IMR-90 (cell line): ENCODE measurements around the gene RASGRP2. TPM values are rescaled to one million over a fixed set of nuclear protein-coding genes. Genes with fewer than 3 reads are reported as not detected.

Source experiments
- ATAC-seq: fragments of 200-7000 bp; cut with Tn5 transposase; 2 replicates; pipeline ENCODE4 v1.9.1; 2020; ENCODE audit warnings: low read depth, mild to moderate bottlenecking, moderate library complexity
- BruUV-seq: library from RNA; stranded (reverse); fragments of 400-500 nt; replicated peaks from 2 replicates; lab custom pipeline; 2021; lab: Mats Ljungman, UMichigan
- CTCF ChIA-PET: fragments of 300-600 bp; formaldehyde crosslinking; extraction: SDS; loops from one replicate; lab custom pipeline; 2021; ENCODE audit warnings: antibody characterized with exemption; lab: Yijun Ruan, JAX
- POLR2A ChIA-PET: fragments of 300-600 bp; sonication (Branson Sonifier 250); formaldehyde crosslinking; loops from one replicate; lab custom pipeline; 2022; ENCODE audit warnings: antibody characterized with exemption; ENCODE audit not compliant: unreplicated experiment; lab: Charles Lee
- DNase-seq: peaks from one replicate; pipeline ENCODE4 v3.0.0; 2013
- H2AFZ ChIP-seq: replicated peaks from 2 replicates; pipeline ENCODE3; 2013; ENCODE audit warnings: low read length, mild to moderate bottlenecking; ENCODE audit not compliant: poor library complexity
- H2AK5ac ChIP-seq: 2 replicates; pipeline ENCODE4 v1.6.1; 2013; ENCODE audit warnings: low read depth, low read length, inconsistent platforms
- H2AK9ac ChIP-seq: replicated peaks from 2 replicates; pipeline ENCODE3; 2013; ENCODE audit warnings: mild to moderate bottlenecking, low read depth, low read length, moderate library complexity; ENCODE audit not compliant: poor library complexity
- H2BK120ac ChIP-seq: 2 replicates; pipeline ENCODE4 v1.6.1; 2013; ENCODE audit warnings: low read depth, low read length, inconsistent platforms
- H2BK15ac ChIP-seq: 3 replicates; pipeline ENCODE4 v1.6.1; 2013; ENCODE audit warnings: low read depth, low read length, inconsistent platforms
- H2BK20ac ChIP-seq: 2 replicates; pipeline ENCODE4 v1.6.1; 2013; ENCODE audit warnings: low read depth, mild to moderate bottlenecking, inconsistent platforms, low read length, moderate library complexity
- H2BK5ac ChIP-seq: 2 replicates; pipeline ENCODE4 v1.6.1; 2013; ENCODE audit warnings: mild to moderate bottlenecking, low read depth, low read length, inconsistent platforms; ENCODE audit not compliant: poor library complexity, severe bottlenecking
- H3K14ac ChIP-seq: replicated peaks from 2 replicates; pipeline ENCODE4 v1.6.1; 2013; ENCODE audit warnings: low read depth, low read length, inconsistent platforms
- H3K18ac ChIP-seq: 2 replicates; pipeline ENCODE4 v1.6.1; 2013; ENCODE audit warnings: low read depth, low read length, control low read depth
- H3K23ac ChIP-seq: 2 replicates; pipeline ENCODE4 v1.6.1; 2013; ENCODE audit warnings: low read depth, low read length, inconsistent platforms
- H3K27ac ChIP-seq: 2 replicates; pipeline ENCODE4 v1.5.1; 2013; ENCODE audit warnings: mild to moderate bottlenecking, control low read depth, low read length; ENCODE audit not compliant: insufficient read depth
- H3K27me3 ChIP-seq: 2 replicates; pipeline ENCODE4 v1.6.1; 2013; ENCODE audit warnings: low read length; ENCODE audit not compliant: control insufficient read depth, insufficient read depth
- H3K36me3 ChIP-seq: 2 replicates; pipeline ENCODE4 v1.6.1; 2013; ENCODE audit warnings: low read length, mixed read lengths; ENCODE audit not compliant: control insufficient read depth, insufficient read depth
- H3K4ac ChIP-seq: 2 replicates; pipeline ENCODE4 v1.6.1; 2013; ENCODE audit warnings: low read depth, low read length, inconsistent platforms
- H3K4me1 ChIP-seq: 2 replicates; pipeline ENCODE4 v1.6.1; 2013; ENCODE audit warnings: low read length, mixed read lengths; ENCODE audit not compliant: control insufficient read depth, insufficient read depth
- H3K4me2 ChIP-seq: 2 replicates; pipeline ENCODE4 v1.6.1; 2013; ENCODE audit warnings: low read depth, mild to moderate bottlenecking, control low read depth, low read length, moderate library complexity
- H3K4me3 ChIP-seq: 2 replicates; pipeline ENCODE4 v1.5.1; 2013; ENCODE audit warnings: low read depth, mild to moderate bottlenecking, control low read depth, low read length, moderate library complexity; ENCODE audit not compliant: insufficient read depth
- H3K56ac ChIP-seq: 2 replicates; pipeline ENCODE4 v1.6.1; 2013; ENCODE audit warnings: low read length, inconsistent platforms; ENCODE audit not compliant: insufficient read depth; ENCODE audit errors: extremely low read depth
- H3K79me1 ChIP-seq, 2 experiments: 2 replicates each; pipeline ENCODE4 v1.6.1; 2013; ENCODE audit warnings: low read length in 2 of 2, inconsistent platforms in 1 of 2, low read depth in 1 of 2
- H3K9ac ChIP-seq: 2 replicates; pipeline ENCODE4 v1.6.1; 2013; ENCODE audit warnings: low read depth, low read length, control low read depth
- H3K9me1 ChIP-seq: 2 replicates; pipeline ENCODE4 v1.6.1; 2013; ENCODE audit warnings: low read length, inconsistent platforms; ENCODE audit not compliant: insufficient read depth
- H3K9me3 ChIP-seq: 2 replicates; pipeline ENCODE4 v1.6.1; 2013; ENCODE audit warnings: low read length; ENCODE audit not compliant: control insufficient read depth, insufficient read depth
- H4K20me1 ChIP-seq: 2 replicates; pipeline ENCODE4 v1.6.1; 2013; ENCODE audit warnings: low read length, inconsistent platforms; ENCODE audit not compliant: insufficient read depth
- H4K5ac ChIP-seq: 2 replicates; pipeline ENCODE4 v1.6.1; 2013; ENCODE audit warnings: mild to moderate bottlenecking, low read depth, low read length, control low read depth
- H4K8ac ChIP-seq, 2 experiments: 2 replicates each; pipeline ENCODE4 v1.6.1; 2013; ENCODE audit warnings: low read depth in 2 of 2, low read length in 2 of 2, control low read depth in 1 of 2, inconsistent platforms in 1 of 2
- H4K91ac ChIP-seq: 2 replicates; pipeline ENCODE4 v1.6.1; 2013; ENCODE audit warnings: low read depth, low read length, inconsistent platforms; ENCODE audit not compliant: insufficient read depth
- CEBPB ChIP-seq: IDR thresholded peaks from 2 replicates; pipeline ENCODE4 v1.6.1; 2012; ENCODE audit warnings: low read depth, low read length, improper control_type of control experiment
- CHD1 ChIP-seq: IDR thresholded peaks from 2 replicates; pipeline ENCODE4 v1.6.1; 2012; ENCODE audit warnings: low read depth, low read length, improper control_type of control experiment
- MXI1 ChIP-seq: IDR thresholded peaks from 2 replicates; pipeline ENCODE4 v1.6.1; 2012; ENCODE audit warnings: low read depth, mild to moderate bottlenecking, low read length, moderate library complexity, borderline replicate concordance
- RAD21 ChIP-seq: IDR thresholded peaks from 2 replicates; pipeline ENCODE4 v1.6.1; 2012; ENCODE audit warnings: low read length, improper control_type of control experiment
- RCOR1 ChIP-seq: IDR thresholded peaks from 2 replicates; pipeline ENCODE4 v1.6.1; 2012; ENCODE audit warnings: mild to moderate bottlenecking, low read length, improper control_type of control experiment; ENCODE audit not compliant: insufficient replicate concordance
- USF2 ChIP-seq: fragments of 150-350 bp; IDR thresholded peaks from 2 replicates; pipeline ENCODE4 v1.6.1; 2017; ENCODE audit warnings: mild to moderate bottlenecking, antibody characterized with exemption, low read length, low read depth
- WGBS, 2 experiments: methylation state at CpG; one replicate each; pipeline versions ENCODE4 v1.1.5 to v1.1.7; 2013; ENCODE audit warnings: missing lambda C conversion rate in 2 of 2; ENCODE audit not compliant: insufficient read length in 1 of 2; ENCODE audit errors: extremely low coverage in 2 of 2; 5-methylcytosine and 5-hydroxymethylcytosine counted together
- dilution Hi-C: fragments of 300-500 bp; cut with HindIII; formaldehyde crosslinking; loops from one replicate; pipeline ENCODE4 v1.14.3; 2018; ENCODE audit warnings: low sequenced_read_pairs; ENCODE audit not compliant: unreplicated experiment
- in situ Hi-C: fragments of 300-500 bp; cut with MboI; formaldehyde crosslinking; loops from 3 replicates; pipeline ENCODE4 v1.14.3; 2019; ENCODE audit warnings: low sequenced_read_pairs, inconsistent platforms, mixed read lengths
- intact Hi-C: fragments of 100-400 bp; cut with micrococcal nuclease; formaldehyde crosslinking; loops from 2 replicates; pipeline ENCODE4 v1.10.0; 2022
- polyA plus RNA-seq, 3 experiments: library from polyadenylated mRNA; depleted of rRNA; stranded (reverse); fragments of >200 nt; gene quantifications; 2 replicates each; pipeline ENCODE4 v1.2.3, GENCODE V29; 2012; ENCODE audit warnings: low replicate concordance in 1 of 3
- total RNA-seq: library from RNA; depleted of rRNA; stranded (reverse); fragments of >200 nt; gene quantifications from 2 replicates; pipeline ENCODE4 v1.2.3, GENCODE V29; 2012

The RASGRP2 gene
- total and polyA plus RNA-seq, 2 of the 4 experiments (the other 2 are of a cell fraction), result 1.2 TPM; not detected in 1

GRCh38 chr11:64742087-64742888, 1.7 kb downstream of the RASGRP2 start:
- H2BK5ac ChIP-seq, result no peak overlapping the region
- no peak overlapping the region for H2BK20ac ChIP-seq
- no peak for DNase-seq
- no peak overlapping the region for H3K18ac ChIP-seq
- no peak overlapping the region for H3K4ac ChIP-seq
- CTCF ChIA-PET, result no interaction called here
- no peak overlapping the region; the same call in 1 of the 2 replicates for H3K14ac ChIP-seq
- H4K91ac ChIP-seq, result no peak overlapping the region
- peak overlapping the region; percentile 65 for H3K4me2 ChIP-seq
- BruUV-seq, result no TSS peak
- H2AK5ac ChIP-seq, result no peak overlapping the region
- H3K9me1 ChIP-seq, result peaks cover 3% of the 10 kb centered on the region; the same call in 1 of the 2 replicates
- peak overlapping the region; percentile 20 for H3K4me3 ChIP-seq
- dilution Hi-C loops, result no loop called here
- no peak overlapping the region for H2BK15ac ChIP-seq
- POLR2A ChIA-PET, result no interaction called here
- peak overlapping the region; percentile 90 for H2AFZ ChIP-seq
- in situ Hi-C loops, result no loop called here
- H3K79me1 ChIP-seq, result no peaks in the 10 kb centered on the region
- intact Hi-C loops, result no loop called here
- no peaks in the 10 kb centered on the region for H3K9me3 ChIP-seq
- H4K20me1 ChIP-seq, result no peaks in the 10 kb centered on the region; the same call in 1 of the 2 replicates
- WGBS, 2 experiments, result 1% methylated on average over 19 of the region's 54 CpGs; no CpG with 5 or more reads in 1 of the 2 experiments
- no peak overlapping the region for H3K27ac ChIP-seq
- no peak for TF ChIP-seq RAD21
- no peak for TF ChIP-seq MXI1
- TF ChIP-seq USF2, result no peak
- TF ChIP-seq RCOR1, result no peak
- TF ChIP-seq CEBPB, result no peak
- no peak for TF ChIP-seq CHD1
- peaks cover 72% of the 10 kb centered on the region for H3K27me3 ChIP-seq
- peak overlapping the region; percentile 21; the same call in 1 of the 2 replicates for H3K9ac ChIP-seq
- no peak overlapping the region for H4K8ac ChIP-seq
- peak overlapping the region; percentile 91 for H2AK9ac ChIP-seq
- H2BK120ac ChIP-seq, result no peak overlapping the region
- peaks cover 11% of the 10 kb centered on the region for H3K4me1 ChIP-seq
- ATAC-seq, result peak; percentile 30
- H3K36me3 ChIP-seq, result no peaks in the 10 kb centered on the region
- H3K56ac ChIP-seq, result no peak overlapping the region
- H4K5ac ChIP-seq, result no peak overlapping the region
- H3K23ac ChIP-seq, result no peak overlapping the region
